Progenitor cell of endocrine pancreas (in vitro differentiated cells): ENCODE results near the gene CRISP1. TPM values are rescaled to one million over a fixed set of nuclear protein-coding genes. Genes with fewer than 3 reads are reported as not detected.

Source experiments
- total RNA-seq: library from RNA; stranded (reverse); gene quantifications from 2 replicates; pipeline ENCODE4 v1.2.1, GENCODE V29; 2021

CRISP1 gene
- total RNA-seq, 1 donor from 2014 or later: not detected

Other genes starting within 250 kb of the CRISP1 start
- not detected in 2 replicates for gene RHAG, start 229.7 kb downstream of the CRISP1 start, total RNA-seq
- gene CRISP2, start 153.0 kb downstream of the CRISP1 start, total RNA-seq: not detected in 2 replicates
- not detected in 2 replicates for gene CRISP3, start 122.1 kb downstream of the CRISP1 start, total RNA-seq
- not detected in 2 replicates for gene PGK2, start 79.2 kb downstream of the CRISP1 start, total RNA-seq
- not detected in 2 replicates for gene DEFB114, start 97.6 kb upstream of the CRISP1 start, total RNA-seq
- gene DEFB113, start 103.1 kb upstream of the CRISP1 start, total RNA-seq: not detected in 2 replicates
- gene DEFB110, start 155.5 kb upstream of the CRISP1 start, total RNA-seq: not detected in 2 replicates
- gene DEFB112, start 183.4 kb upstream of the CRISP1 start, total RNA-seq: not detected in 2 replicates